Esophagus squamous epithelium (tissue), 4 donors: ENCODE results near the gene BAG5.

Experiments
- POLR2A ChIP-seq, 4 donors: fragments of 450-650 bp; IDR thresholded peaks; one replicate each; pipeline ENCODE4 v1.6.1; 2017; ENCODE audit warnings: antibody characterized with exemption in 4 of 4, mild to moderate bottlenecking in 4 of 4, moderate library complexity in 3 of 4
- TF ChIP-seq, protein P1 (sequence below), 6 experiments: fragments of 450-650 bp in 4 of 6; fragments of 200-600 bp in 2 of 6; sonication (generic) in 2 of 6; IDR thresholded peaks; one replicate each; pipeline ENCODE4 v1.5.1; 2016 to 2019; ENCODE audit warnings: antibody characterized with exemption in 6 of 6, mild to moderate bottlenecking in 4 of 6, moderate library complexity in 4 of 6

DNA sequence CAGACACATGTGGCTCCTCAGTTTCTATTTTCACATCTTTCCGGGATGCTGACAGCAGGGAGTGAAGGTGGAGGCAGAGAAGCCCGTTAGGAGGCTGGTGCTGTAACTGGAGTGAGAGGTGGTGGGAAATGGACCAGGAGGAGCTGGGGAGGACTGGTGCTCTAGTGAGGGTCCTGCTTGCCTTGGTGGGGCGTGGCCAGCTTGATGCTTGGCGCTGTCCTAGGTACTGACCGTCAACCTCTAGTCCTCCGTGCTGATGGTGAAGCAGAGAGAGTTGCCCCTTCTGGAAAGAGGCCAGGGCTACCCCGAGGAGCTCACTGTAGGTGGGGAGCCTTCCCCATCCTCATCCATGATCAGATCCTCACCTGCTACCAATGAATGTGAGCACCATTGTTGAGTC lies 32.1 kb downstream of the BAG5 start:
- TF ChIP-seq, protein P1, sequence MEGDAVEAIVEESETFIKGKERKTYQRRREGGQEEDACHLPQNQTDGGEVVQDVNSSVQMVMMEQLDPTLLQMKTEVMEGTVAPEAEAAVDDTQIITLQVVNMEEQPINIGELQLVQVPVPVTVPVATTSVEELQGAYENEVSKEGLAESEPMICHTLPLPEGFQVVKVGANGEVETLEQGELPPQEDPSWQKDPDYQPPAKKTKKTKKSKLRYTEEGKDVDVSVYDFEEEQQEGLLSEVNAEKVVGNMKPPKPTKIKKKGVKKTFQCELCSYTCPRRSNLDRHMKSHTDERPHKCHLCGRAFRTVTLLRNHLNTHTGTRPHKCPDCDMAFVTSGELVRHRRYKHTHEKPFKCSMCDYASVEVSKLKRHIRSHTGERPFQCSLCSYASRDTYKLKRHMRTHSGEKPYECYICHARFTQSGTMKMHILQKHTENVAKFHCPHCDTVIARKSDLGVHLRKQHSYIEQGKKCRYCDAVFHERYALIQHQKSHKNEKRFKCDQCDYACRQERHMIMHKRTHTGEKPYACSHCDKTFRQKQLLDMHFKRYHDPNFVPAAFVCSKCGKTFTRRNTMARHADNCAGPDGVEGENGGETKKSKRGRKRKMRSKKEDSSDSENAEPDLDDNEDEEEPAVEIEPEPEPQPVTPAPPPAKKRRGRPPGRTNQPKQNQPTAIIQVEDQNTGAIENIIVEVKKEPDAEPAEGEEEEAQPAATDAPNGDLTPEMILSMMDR (IDR thresholded peaks at IDR 0.05), result no peak
- no peak for TF ChIP-seq POLR2A (IDR thresholded peaks at IDR 0.05)
